A673 (cell line): Measurements from ENCODE around the gene FRK.

Experiments used
- CTCF ChIP-seq: fragments of 300-800, 200-600 bp; sonication (generic); conservative IDR thresholded peaks from 2 replicates; pipeline ENCODE4 v1.5.1; 2017; ENCODE audit warnings: low read depth, mild to moderate bottlenecking, antibody characterized with exemption, low read length, moderate library complexity, mixed read lengths
- EZH2 ChIP-seq: fragments of 200-600 bp; sonication (generic); IDR thresholded peaks from 2 replicates; pipeline ENCODE4 v1.6.1; 2017; ENCODE audit warnings: borderline replicate concordance, low read depth, mild to moderate bottlenecking, mixed read lengths, antibody characterized with exemption, low read length; ENCODE audit not compliant: poor library complexity, severe bottlenecking

GRCh38 chr6:116060572-116061283 lies at the start of gene FRK:
- TF ChIP-seq CTCF (peak; percentile 59), EZH2 (no peak)
